ENCODE measurements around the gene TMED9. TPM values are rescaled to one million over a fixed set of nuclear protein-coding genes. Genes with fewer than 3 reads are reported as not detected.
"Not testable (repeated sequence)": the region's sequence is repeated elsewhere in the genome, so short reads cannot be mapped to it uniquely, and the experiment has no call there.

Gene TMED9
- total and polyA plus RNA-seq, 2 donors (not counting 3 experiments of a cell fraction or from before 2014, with no cell fraction given) = 291 to 331 TPM

DNA sequence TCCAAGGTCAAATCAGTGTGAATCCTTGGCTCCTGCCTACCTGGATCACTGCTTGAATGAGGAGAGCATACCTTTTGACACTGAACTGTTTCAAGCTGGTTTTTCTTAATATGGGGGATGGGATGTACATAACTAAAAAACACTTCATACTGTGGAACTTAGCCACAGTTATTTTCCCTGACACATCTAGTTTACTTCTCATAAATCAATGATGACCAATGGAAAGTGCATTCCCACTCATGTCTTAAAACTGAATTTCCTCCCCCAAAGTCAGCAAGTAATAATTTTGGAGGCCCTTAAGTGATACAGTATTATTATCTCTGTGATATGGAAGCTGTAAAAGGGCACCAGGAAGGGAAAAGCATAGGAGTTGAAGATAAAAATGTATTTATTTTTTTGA is 38.2 kb downstream of the TMED9 start:
- intact Hi-C loops (cut with micrococcal nuclease); H3K9me1 ChIP-seq (replicated peaks; ENCODE audit: control insufficient read depth, extremely low read depth, insufficient read depth, low read length); POLR2A ChIA-PET; dilution Hi-C loops (cut with MboI; ENCODE audit: extremely low pct_ligation_motif_present, low sequenced_read_pairs); FAIRE-seq; BruUV-seq (replicated peaks); H4K20me1 ChIP-seq (replicated peaks; ENCODE audit: control insufficient read depth, extremely low read depth, insufficient read depth, low read length); H3K4me2 ChIP-seq (ENCODE audit: insufficient read depth, low read length); H3K27me3 ChIP-seq (ENCODE audit: control insufficient read depth in 2 of 2, insufficient read depth in 2 of 2, low read length in 2 of 2); H2AFZ ChIP-seq (ENCODE audit: low read depth, low read length); CTCF ChIA-PET; H3K79me2 ChIP-seq (ENCODE audit: control insufficient read depth, insufficient read depth, low read length); H3K4me3 ChIP-seq (replicated peaks in 1 of 3; ENCODE audit: insufficient read depth in 1 of 3, low read depth in 1 of 3, low read length in 3 of 3); H3K9ac ChIP-seq (replicated peaks; ENCODE audit: extremely low read depth, insufficient read depth, low read length); DNase-seq (ENCODE audit: low read depth, low spot score); H3K27ac ChIP-seq (ENCODE audit: insufficient read depth, low read depth, low read length); H3K36me3 ChIP-seq (ENCODE audit: control insufficient read depth in 2 of 2, extremely low read depth in 1 of 2, insufficient read depth in 2 of 2, low read length in 2 of 2); H3K4me1 ChIP-seq (ENCODE audit: control insufficient read depth, extremely low read depth, insufficient read depth, low read length); H3K9me3 ChIP-seq (replicated peaks; ENCODE audit: control insufficient read depth, insufficient read depth, low read length): not testable (repeated sequence)

GRCh38 chr5:177634912-177635311 is 42.9 kb downstream of the TMED9 start:
- dilution Hi-C loops (cut with MboI; ENCODE audit: extremely low pct_ligation_motif_present, low sequenced_read_pairs); BruUV-seq (replicated peaks); FAIRE-seq: not testable (repeated sequence)

DNA sequence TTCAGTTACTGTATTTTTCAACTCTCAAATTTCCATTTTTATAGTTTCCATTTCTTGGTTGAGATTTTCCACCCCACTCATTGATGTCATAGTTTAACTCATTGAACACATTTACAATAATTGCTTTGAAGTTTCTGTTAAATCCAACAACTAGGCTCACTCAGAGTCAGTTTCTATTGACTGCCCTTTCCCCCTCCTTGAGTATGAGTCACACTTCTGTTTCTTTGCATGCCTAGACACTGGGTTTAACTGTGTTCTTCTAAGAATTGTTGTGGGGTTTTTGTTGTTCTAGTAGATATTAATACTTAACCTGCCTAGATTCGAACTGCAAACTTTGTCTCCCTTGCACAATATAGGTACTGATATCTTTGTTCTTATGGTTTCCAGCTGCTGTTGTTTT is 53.5 kb downstream of the TMED9 start:
- BruUV-seq (replicated peaks); H4K20me1 ChIP-seq (replicated peaks; ENCODE audit: control insufficient read depth, extremely low read depth, insufficient read depth, low read length); H3K36me3 ChIP-seq (ENCODE audit: control insufficient read depth in 2 of 2, extremely low read depth in 1 of 2, insufficient read depth in 2 of 2, low read length in 2 of 2); H3K9me1 ChIP-seq (replicated peaks; ENCODE audit: control insufficient read depth, extremely low read depth, insufficient read depth, low read length); H3K4me3 ChIP-seq (replicated peaks in 1 of 3; ENCODE audit: insufficient read depth in 1 of 3, low read depth in 1 of 3, low read length in 3 of 3); dilution Hi-C loops (cut with MboI; ENCODE audit: extremely low pct_ligation_motif_present, low sequenced_read_pairs); H3K79me2 ChIP-seq (ENCODE audit: control insufficient read depth, insufficient read depth, low read length); DNase-seq (ENCODE audit: low read depth, low spot score); H3K4me1 ChIP-seq (ENCODE audit: control insufficient read depth, extremely low read depth, insufficient read depth, low read length); CTCF ChIA-PET; H2AFZ ChIP-seq (ENCODE audit: low read depth, low read length); H3K27ac ChIP-seq (ENCODE audit: insufficient read depth, low read depth, low read length); H3K9me3 ChIP-seq (replicated peaks; ENCODE audit: control insufficient read depth, insufficient read depth, low read length); POLR2A ChIA-PET; H3K9ac ChIP-seq (replicated peaks; ENCODE audit: extremely low read depth, insufficient read depth, low read length); H3K27me3 ChIP-seq (ENCODE audit: control insufficient read depth in 2 of 2, insufficient read depth in 2 of 2, low read length in 2 of 2); intact Hi-C loops (cut with micrococcal nuclease); H3K4me2 ChIP-seq (ENCODE audit: insufficient read depth, low read length): not testable (repeated sequence)
- peak; percentile 59 for FAIRE-seq

More at GRCh38 chr5:177634912-177635311, 42.9 kb downstream of the TMED9 start:
- H3K4me1 ChIP-seq (ENCODE audit: control insufficient read depth, extremely low read depth, insufficient read depth, low read length); H3K27ac ChIP-seq (ENCODE audit: insufficient read depth, low read depth, low read length); CTCF ChIA-PET; H2AFZ ChIP-seq (ENCODE audit: low read depth, low read length); POLR2A ChIA-PET; H3K9me3 ChIP-seq (replicated peaks; ENCODE audit: control insufficient read depth, insufficient read depth, low read length); H3K27me3 ChIP-seq (ENCODE audit: control insufficient read depth in 2 of 2, insufficient read depth in 2 of 2, low read length in 2 of 2); H3K79me2 ChIP-seq (ENCODE audit: control insufficient read depth, insufficient read depth, low read length); H3K36me3 ChIP-seq (ENCODE audit: control insufficient read depth in 2 of 2, extremely low read depth in 1 of 2, insufficient read depth in 2 of 2, low read length in 2 of 2); intact Hi-C loops (cut with micrococcal nuclease); H3K4me3 ChIP-seq (replicated peaks in 1 of 3; ENCODE audit: insufficient read depth in 1 of 3, low read depth in 1 of 3, low read length in 3 of 3); H3K9me1 ChIP-seq (replicated peaks; ENCODE audit: control insufficient read depth, extremely low read depth, insufficient read depth, low read length); H3K4me2 ChIP-seq (ENCODE audit: insufficient read depth, low read length); H3K9ac ChIP-seq (replicated peaks; ENCODE audit: extremely low read depth, insufficient read depth, low read length); H4K20me1 ChIP-seq (replicated peaks; ENCODE audit: control insufficient read depth, extremely low read depth, insufficient read depth, low read length); DNase-seq (ENCODE audit: low read depth, low spot score): not testable (repeated sequence)

Other genes starting within 250 kb of the TMED9 start
- gene LMAN2, start 240.5 kb upstream of the TMED9 start, total RNA-seq = 151 and 160 TPM in 2 replicates
- gene LMAN2, start 240.5 kb upstream of the TMED9 start, polyA plus RNA-seq = 370 and 475 TPM in 2 replicates
- gene RGS14, start 234.3 kb upstream of the TMED9 start, total RNA-seq = 4.3 and 4.8 TPM in 2 replicates
- 7.3 and 9.9 TPM in 2 replicates for gene RGS14, start 234.3 kb upstream of the TMED9 start, polyA plus RNA-seq
- gene SLC34A1, start 207.8 kb upstream of the TMED9 start, total RNA-seq = not detected in 2 replicates
- not detected in 2 replicates for gene SLC34A1, start 207.8 kb upstream of the TMED9 start, polyA plus RNA-seq
- gene PFN3, start 191.5 kb upstream of the TMED9 start, total RNA-seq = not detected in 2 replicates
- gene PFN3, start 191.5 kb upstream of the TMED9 start, polyA plus RNA-seq = not detected in 2 replicates
- gene F12, start 182.6 kb upstream of the TMED9 start, total RNA-seq = 1.00 and 1.4 TPM in 2 replicates
- 1.4 and 2.7 TPM in 2 replicates for gene F12, start 182.6 kb upstream of the TMED9 start, polyA plus RNA-seq
- 36.4 and 37.0 TPM in 2 replicates for gene GRK6, start 165.5 kb upstream of the TMED9 start, total RNA-seq
- 22.9 and 28.9 TPM in 2 replicates for gene GRK6, start 165.5 kb upstream of the TMED9 start, polyA plus RNA-seq
- gene PRR7, start 145.4 kb upstream of the TMED9 start, total RNA-seq = 5.7 and 6.5 TPM in 2 replicates
- 6.6 and 10.5 TPM in 2 replicates for gene PRR7, start 145.4 kb upstream of the TMED9 start, polyA plus RNA-seq
- 310 and 336 TPM in 2 replicates for gene DBN1, start 118.6 kb upstream of the TMED9 start, total RNA-seq
- 198 and 267 TPM in 2 replicates for gene DBN1, start 118.6 kb upstream of the TMED9 start, polyA plus RNA-seq
- 318 and 371 TPM in 2 replicates for gene PDLIM7, start 94.6 kb upstream of the TMED9 start, total RNA-seq
- gene PDLIM7, start 94.6 kb upstream of the TMED9 start, polyA plus RNA-seq = 314 and 418 TPM in 2 replicates
- gene DOK3, start 82.4 kb upstream of the TMED9 start, total RNA-seq = 5.3 and 8.1 TPM in 2 replicates
- 4.8 and 5.1 TPM in 2 replicates for gene DOK3, start 82.4 kb upstream of the TMED9 start, polyA plus RNA-seq
- 86.4 and 103 TPM in 2 replicates for gene DDX41, start 75.2 kb upstream of the TMED9 start, total RNA-seq
- gene DDX41, start 75.2 kb upstream of the TMED9 start, polyA plus RNA-seq = 118 and 127 TPM in 2 replicates
- 73.6 and 75.7 TPM in 2 replicates for gene FAM193B, start 37.6 kb upstream of the TMED9 start, total RNA-seq
- 57.9 and 60.8 TPM in 2 replicates for gene FAM193B, start 37.6 kb upstream of the TMED9 start, polyA plus RNA-seq
- 35.1 and 35.3 TPM in 2 replicates for gene B4GALT7, start 7.9 kb downstream of the TMED9 start, total RNA-seq
- 78.9 and 101 TPM in 2 replicates for gene B4GALT7, start 7.9 kb downstream of the TMED9 start, polyA plus RNA-seq
- gene FAM153A, start 190.7 kb downstream of the TMED9 start, total RNA-seq = not detected in 2 replicates
- not detected in 2 replicates for gene FAM153A, start 190.7 kb downstream of the TMED9 start, polyA plus RNA-seq